ENCODE measurements around the gene DCAF15.

DNA sequence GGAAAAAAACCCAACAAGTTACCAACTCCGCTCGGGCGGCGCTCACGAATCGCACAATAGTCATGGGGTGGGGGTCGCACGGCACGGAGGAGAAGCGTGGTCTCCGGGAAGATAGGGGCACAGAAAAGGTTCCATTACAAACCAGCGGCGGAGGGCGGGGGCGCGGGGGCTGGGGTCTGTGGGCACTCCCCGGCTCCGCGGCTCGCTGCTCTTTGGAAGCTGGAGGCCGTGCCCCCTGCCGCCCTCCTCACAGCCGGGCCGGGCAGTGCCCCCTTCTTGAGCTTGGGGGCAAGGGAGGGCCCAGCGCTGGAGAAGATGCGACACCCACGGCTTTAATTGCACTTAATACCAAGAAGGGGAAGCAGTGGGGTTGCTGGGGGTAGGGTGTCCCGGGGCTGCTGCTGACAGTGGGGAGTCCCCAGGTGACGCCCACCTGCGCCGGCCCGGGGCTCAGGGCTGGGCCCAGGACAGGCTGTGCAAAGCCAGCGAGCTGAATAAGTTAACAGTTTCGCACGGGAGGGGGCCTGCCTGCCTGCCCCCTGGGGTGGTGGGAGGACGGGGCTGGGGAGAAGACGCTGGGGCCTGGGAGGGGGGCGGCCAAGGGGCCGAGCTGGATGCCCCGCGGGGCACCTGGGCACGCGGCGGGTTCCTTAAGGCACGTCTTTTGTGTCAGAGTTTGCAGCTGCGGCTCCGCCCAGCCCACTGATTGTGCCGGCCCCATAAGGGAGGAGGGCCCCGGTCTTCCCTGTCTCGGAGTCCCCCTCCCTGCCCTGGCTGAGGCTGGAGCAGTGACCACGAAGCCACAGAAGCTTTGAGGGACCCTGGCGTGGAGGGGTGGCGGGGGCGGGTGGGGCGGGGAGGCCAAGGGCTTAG lies 9.8 kb downstream of the DCAF15 start:
- no peak for TF ChIP-seq POLR2A (IDR thresholded peaks at IDR 0.05)
- TF ChIP-seq, protein P1, sequence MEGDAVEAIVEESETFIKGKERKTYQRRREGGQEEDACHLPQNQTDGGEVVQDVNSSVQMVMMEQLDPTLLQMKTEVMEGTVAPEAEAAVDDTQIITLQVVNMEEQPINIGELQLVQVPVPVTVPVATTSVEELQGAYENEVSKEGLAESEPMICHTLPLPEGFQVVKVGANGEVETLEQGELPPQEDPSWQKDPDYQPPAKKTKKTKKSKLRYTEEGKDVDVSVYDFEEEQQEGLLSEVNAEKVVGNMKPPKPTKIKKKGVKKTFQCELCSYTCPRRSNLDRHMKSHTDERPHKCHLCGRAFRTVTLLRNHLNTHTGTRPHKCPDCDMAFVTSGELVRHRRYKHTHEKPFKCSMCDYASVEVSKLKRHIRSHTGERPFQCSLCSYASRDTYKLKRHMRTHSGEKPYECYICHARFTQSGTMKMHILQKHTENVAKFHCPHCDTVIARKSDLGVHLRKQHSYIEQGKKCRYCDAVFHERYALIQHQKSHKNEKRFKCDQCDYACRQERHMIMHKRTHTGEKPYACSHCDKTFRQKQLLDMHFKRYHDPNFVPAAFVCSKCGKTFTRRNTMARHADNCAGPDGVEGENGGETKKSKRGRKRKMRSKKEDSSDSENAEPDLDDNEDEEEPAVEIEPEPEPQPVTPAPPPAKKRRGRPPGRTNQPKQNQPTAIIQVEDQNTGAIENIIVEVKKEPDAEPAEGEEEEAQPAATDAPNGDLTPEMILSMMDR (IDR thresholded peaks at IDR 0.05): no peak

Measured in body of pancreas (tissue), 4 donors.